ENCODE results near the gene UMODL1.
A peak's percentile ranks its signal among the peaks of the same experiment; 100 is the strongest.

The UMODL1 gene

DNA sequence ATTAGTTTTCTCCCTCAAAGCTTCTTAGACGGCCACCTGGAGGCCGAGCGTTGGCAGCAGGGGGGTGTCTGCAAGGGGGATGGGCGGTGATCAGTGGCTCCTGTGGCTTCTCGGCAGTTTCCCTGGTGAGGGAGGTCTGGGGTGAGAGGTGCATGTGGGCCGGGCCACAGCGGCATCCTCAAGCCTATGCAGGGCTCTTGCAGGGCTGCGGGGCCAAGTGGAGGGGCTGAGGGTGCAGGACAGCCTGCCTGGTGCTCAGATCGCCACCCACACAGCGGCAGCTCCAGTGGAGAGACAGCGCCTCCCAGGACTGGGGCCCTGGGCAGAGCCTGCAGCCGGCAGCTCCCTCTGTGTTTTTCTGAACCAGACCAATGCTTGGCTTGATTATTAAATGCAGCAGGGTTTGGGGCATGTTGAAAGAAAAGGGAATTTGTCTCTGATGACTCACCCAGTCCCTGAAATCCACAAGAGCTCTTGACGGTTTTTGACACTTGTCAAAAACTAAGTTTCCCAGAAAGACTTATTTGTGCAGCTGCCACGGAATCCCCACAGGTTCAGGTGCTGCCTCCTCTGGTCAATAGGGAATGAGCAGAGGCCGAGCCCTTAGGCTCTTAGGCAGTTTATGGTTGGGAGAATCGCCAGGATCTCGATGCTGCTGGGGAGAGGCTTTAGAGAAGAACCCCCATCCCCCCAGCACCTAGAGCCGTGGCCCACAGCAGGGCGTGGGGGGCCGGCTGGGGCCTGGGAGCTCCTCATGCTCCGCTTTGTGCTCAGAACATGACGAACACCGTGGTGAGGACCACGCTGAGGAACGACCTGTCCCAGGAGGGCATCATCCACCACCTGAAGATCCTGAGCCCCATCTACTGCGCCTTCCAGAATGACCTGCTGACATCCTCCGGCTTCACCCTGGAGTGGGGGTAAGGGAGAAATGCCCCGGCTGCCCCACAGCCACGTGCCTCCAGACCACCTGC, 54.7 kb downstream of the UMODL1 start:
- no peak for DNase-seq (ENCODE audit: low read depth in 1 of 2, low spot score in 1 of 2)

DNA sequence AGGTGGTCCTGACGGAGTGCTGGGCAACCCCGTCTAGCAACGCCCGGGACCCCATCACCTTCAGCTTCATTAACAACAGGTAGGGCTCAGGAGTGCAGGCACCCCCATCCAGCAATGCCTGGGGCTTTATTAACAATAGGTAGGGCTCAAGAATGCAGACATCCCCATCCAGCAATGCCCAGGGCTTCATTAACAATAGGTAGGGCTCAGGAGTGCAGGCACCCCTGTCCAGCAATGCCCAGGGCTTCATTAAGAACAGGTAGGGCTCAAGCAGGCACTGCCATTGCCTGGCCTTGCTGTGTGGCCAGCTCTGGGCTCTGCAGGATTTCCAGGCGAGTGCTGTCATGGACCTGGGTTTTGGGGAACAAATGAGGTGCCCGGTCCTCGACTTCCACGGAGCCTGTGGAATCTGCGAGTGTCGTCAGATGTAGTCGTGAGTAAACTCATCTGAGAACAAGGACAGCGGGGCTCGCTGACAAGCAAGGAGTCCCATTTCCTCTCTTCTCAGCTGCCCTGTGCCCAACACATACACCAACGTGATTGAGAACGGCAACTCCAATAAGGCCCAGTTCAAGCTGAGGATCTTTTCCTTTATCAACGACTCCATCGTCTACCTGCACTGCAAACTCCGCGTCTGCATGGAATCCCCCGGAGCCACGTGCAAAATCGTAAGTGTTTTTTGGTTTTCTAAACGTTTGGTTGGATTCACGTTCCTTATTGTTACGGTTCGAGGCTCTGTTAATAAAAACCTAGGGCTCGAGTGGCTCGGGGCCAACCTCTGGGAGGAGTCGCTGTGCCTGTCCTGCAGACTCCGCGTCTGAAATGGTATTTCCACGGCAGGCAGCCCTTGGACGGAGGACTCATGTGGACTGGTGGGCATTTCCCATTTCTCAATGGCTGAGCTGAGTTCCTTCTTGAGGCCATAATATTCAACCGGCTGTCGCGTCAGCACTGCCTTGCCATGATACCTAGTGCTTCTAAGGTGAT, 56.3 kb downstream of the UMODL1 start:
- no peak for DNase-seq (ENCODE audit: low read depth in 1 of 2, low spot score in 1 of 2)

DNA sequence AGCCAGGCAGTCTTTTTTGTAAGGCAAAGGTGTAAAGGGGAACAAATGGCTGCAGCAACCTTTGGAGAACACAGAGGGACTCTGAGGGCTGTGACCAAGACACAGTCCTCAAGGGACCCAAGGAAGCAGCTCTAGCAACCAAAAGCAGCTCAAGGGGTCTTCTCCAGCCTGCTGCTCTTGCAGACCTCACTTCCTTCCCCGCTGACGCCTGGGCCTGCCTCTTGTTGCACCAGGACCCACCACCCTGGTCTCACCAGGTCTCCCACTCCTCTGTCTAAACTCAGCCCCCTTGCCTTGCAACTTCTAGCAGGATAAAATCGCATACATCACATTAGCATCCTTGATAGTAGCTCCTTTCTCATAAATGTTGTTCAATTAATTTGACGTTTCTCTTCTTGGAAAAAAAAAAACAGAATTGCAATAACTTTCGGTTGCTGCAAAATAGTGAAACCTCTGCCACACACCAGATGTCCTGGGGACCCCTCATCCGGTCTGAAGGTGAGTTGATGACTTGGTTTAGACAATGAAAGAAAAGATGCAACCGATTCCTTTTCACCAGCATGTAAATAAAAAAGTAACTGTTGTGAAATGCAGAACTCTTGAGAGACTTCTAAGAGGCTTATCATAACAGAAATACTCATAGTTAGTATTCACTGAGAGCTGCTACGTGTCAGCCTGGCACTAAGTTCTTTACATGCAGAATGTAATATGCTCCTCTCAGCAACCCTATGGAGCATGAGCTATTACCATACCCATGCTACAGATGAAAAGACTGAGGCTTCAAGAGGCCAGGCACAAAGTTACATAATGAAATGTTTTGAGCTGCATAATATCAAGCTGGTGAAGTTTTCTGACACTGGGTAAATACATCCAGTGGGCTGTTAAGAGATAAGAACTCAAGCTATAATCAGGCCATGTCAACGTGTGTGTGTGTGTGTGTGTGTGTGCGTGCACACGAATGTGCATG, 58.5 kb downstream of the UMODL1 start:
- DNase-seq (ENCODE audit: low read depth in 1 of 2, low spot score in 1 of 2) = no peak

- no peak for DNase-seq (ENCODE audit: low read depth in 1 of 2, low spot score in 1 of 2)
Observed at GRCh38 chr21:42130441-42130840, 59.3 kb downstream of the UMODL1 start.

DNA sequence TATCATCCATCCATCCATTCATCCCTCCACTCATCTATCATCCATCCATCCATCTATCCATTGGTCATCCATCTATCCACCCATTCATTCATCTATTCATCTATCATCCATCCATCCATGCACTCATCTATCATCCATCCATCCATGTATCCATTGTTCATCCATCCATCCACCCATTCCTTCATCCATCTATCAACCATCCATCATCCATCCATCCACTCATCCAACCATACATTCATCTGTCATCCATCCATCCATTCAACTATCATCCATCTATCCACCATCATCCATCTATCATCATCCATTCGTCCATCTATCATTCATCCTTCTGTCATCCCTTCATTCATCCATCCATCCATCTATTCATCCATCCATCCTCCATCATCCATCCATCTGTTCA, 61.1 kb downstream of the UMODL1 start:
- no peak for DNase-seq (ENCODE audit: low read depth in 1 of 2, low spot score in 1 of 2)

GRCh38 chr21:42133131-42133530, 62.0 kb downstream of the UMODL1 start:
- no peak for DNase-seq (ENCODE audit: low read depth in 1 of 2, low spot score in 1 of 2)

GRCh38 chr21:42135386-42136052, 64.4 kb downstream of the UMODL1 start:
- no peak for DNase-seq (ENCODE audit: low read depth in 1 of 2, low spot score in 1 of 2)

GRCh38 chr21:42137191-42137904, 66.2 kb downstream of the UMODL1 start:
- DNase-seq (ENCODE audit: low read depth in 1 of 2, low spot score in 1 of 2) = no peak

DNA sequence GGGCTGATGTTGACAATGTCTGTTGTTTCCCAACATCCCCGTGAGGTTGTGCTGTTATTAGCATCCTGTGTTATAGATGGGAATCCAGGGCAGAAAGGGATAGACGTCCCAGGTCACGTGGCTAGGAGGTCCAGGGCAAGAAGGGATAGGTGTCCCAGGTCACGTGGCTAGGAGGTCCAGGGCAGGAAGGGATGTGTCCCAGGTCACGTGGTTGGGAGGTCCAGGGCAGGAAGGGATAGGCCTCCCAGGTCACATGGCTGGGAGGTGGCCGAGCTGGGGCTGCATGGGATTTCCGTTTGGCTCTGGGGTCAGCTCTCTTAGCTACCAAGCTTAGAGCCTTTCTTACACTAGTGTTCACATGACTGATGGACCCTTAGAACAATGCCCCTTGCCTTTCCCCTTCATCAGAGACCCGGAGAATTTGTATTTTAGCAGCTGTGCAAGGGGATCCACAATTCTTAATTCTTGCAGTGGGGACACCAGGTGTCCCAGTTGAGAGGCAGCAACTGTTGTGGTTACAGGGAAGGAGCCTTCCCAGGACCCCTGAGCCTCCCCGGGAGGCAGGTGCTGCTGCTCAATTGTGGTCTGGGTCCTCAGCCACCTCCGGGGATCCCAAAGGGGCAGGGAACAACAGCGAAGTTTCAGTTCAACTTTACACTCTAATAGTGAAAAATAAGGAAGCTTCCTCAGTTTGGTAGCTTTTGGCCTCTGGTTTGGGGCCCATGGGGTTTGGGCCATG, 69.2 kb downstream of the UMODL1 start:
- no peak for DNase-seq (ENCODE audit: low read depth in 1 of 2, low spot score in 1 of 2)

DNA sequence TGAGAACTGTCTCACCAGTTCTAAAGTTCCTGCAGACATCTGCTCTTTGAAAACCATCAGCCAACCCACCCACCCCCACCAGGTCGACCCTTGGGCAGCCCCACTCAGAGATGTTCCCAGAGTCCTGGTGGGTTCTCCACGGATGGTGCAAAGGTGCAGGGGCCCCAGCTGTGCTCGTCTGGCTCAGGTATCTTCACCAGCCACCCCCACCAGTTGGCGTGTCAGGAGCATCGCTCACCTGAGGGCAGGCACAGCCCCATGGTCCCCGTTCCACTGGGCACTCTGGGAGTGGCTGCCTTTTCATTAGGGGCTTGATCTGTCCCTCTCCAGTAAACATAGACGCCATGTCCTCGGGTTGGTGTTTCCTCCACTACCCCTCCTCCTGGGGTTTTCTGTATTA, 70.5 kb downstream of the UMODL1 start:
- DNase-seq (ENCODE audit: low read depth in 1 of 2, low spot score in 1 of 2) = no peak

- no peak for DNase-seq (ENCODE audit: low read depth in 1 of 2, low spot score in 1 of 2)
Observed at GRCh38 chr21:42142141-42142540, 71.0 kb downstream of the UMODL1 start.

DNA sequence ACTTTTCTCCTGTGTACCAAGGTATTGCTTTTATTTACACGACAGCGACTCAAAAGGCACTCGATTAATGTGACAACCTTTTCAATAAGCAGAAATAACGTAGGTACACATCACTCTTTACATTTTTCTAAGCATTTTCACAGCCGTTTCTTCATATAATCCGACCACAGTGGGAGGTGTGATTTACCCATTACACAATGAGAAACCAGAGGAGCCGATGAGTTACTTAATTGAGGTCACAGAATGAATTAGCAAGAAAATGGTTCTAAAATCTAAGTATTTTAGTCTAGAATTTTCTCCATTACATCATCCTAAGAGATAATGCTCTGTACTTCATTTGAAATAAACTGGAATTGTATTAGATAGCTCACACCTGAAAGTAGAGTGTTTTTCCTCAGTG, 71.5 kb downstream of the UMODL1 start:
- DNase-seq (ENCODE audit: low read depth in 1 of 2, low spot score in 1 of 2) = no peak

DNA sequence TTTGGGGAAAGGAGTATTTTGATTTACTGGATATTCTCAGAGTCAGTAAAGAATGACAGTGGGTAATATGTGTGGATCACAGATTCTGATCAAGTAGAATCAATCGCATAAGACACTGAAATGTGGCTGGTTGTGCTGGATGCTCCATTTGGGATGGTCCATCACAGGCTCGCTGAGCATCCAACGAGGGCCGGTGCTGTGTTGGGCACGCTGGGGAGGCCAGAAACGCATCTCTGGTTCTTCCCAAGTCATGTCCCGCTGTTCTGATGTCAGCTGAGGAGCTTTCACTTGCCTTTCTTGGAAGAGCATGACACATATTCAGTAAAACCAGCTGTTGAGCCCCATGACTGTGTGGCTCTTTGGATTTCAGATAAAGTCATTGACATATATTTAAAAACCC, 72.0 kb downstream of the UMODL1 start:
- DNase-seq (ENCODE audit: low read depth in 1 of 2, low spot score in 1 of 2) = no peak

DNA sequence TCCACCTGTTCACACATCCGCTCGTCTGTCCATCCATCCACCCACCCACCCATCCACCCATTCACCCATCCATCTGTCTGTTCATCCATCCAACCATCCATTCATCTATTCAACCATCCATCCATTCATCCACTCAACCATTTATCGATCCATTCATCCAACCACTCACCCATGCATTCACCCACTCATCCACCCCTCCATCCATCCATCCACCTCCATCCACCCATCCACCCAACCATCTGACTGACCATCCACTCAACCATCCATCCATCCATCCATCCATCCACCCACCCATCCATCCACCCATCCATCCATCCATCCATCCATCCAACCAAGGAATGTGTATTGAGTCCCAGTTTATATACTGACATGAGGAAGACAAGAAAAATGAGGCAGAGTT, 73.1 kb downstream of the UMODL1 start:
- DNase-seq (ENCODE audit: low read depth in 1 of 2, low spot score in 1 of 2) = no peak

GRCh38 chr21:42144679-42145568, 73.8 kb downstream of the UMODL1 start:
- no peak for DNase-seq (ENCODE audit: low read depth in 1 of 2, low spot score in 1 of 2)

DNA sequence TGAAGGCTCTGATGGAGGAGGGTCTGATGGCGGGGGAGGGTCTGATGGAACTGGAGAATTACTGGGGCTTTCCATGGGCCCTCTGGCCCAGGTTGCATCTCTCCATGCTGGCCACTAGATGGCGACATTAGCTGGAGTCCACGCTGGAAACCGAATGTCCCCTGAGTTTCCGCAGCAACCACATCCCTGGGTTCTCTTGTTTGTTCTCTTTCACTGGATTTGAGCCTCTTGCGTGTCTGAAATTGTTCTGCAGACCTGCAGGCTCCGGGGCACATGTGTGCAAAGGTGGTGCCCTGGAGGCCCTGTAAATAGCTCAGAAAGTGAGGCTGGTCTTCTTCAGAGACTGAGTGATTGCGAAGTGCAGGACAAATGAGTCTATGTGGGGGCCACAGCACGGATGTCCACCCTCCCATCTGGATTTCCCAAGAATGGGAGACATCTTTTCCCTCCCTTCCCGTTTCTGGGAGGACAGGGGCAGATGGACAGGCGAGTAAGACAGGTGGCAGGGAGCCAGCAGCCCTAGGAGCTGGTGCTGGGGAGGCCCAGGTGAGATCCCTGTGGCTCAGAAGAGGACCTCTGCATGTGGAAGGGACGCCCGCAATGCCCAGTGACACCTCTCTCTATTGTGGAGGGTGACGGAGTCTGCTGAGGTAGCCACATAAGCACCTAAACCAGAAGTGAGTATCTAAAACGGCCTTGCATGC, 74.6 kb downstream of the UMODL1 start:
- peak; percentile 53 to 64 for DNase-seq (ENCODE audit: low read depth in 1 of 2, low spot score in 1 of 2)

DNA sequence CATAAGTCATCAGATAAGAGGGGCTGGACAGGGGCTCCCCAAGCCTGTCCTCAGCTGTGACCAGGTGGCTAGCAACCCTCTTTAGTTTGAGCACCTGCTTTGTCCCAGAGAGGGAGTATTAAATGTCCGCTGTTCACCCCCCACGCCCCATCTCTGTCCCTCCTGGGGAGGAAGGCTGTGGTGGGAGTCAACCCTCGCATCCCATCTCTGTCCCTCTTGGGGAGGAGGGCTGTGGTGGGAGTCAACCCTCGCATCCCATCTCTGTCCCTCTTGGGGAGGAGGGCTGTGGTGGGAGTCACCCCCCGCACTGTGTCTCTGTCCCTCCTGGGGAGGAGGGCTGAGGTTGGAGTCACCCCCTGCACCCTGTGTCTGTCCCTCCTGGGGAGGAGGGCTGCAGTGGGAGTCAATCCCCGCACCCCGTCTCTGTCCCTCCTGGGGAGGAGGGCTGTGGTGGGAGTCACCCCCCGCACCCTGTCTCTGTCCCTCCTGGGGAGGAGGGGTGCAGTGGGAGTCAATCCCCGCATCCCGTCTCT, 75.2 kb downstream of the UMODL1 start:
- no peak for DNase-seq (ENCODE audit: low read depth in 1 of 2, low spot score in 1 of 2)
